SHP77 treated with DMSO at 0.1 percent for 48 hours (cell line): ENCODE data around the gene HMGN4.
"Not testable (repeated sequence)": the region's sequence is repeated elsewhere in the genome, so short reads cannot be mapped to it uniquely, and the experiment has no call there.

Experiments used
- DNase-seq: peaks from one replicate; lab custom pipeline; 2025; lab: John Stamatoyannopoulos, UW

HMGN4 gene

GRCh38 chr6:26522486-26523228 lies 15.5 kb upstream of the HMGN4 start:
- DNase-seq, result not testable (repeated sequence)

- not testable (repeated sequence) for DNase-seq
Measured at GRCh38 chr6:26524314-26524713, 13.9 kb upstream of the HMGN4 start.

DNA sequence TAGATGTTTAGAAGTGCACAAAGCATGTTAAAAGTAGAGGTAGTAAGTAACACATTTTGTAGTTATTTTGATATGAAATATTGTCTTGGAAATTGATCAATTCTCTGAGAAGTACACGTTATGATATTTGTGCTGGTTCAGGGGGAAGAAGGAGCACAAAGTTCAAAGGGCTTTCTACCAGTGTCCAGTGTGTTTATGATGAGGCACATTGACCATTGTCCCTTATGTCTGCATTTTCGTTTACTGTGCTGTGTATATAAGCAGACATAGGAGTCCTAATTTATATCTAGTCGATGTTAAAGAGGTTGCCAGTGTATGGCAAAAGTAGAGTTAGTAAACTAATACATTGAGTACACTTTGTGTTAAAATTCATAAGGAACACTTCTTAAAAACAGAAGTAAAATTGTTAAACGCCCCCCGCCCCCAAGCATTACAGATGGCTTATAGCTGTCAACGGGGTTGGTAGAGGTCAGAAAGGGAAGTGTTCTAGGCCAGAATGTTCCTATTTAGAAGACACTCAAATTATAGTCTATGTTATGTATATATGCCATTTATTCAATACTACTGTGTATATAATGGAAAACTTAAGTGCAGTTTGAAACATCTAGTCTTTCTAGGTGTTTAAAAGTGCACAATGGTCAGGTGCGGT lies 13.3 kb upstream of the HMGN4 start:
- DNase-seq, result no peak

GRCh38 chr6:26525838-26526237 lies 12.3 kb upstream of the HMGN4 start:
- no peak for DNase-seq

- no peak for DNase-seq
Measured at GRCh38 chr6:26526928-26527327, 11.2 kb upstream of the HMGN4 start.

GRCh38 chr6:26530203-26530602 lies 8.0 kb upstream of the HMGN4 start:
- DNase-seq, result no peak

GRCh38 chr6:26531897-26532296 lies 6.3 kb upstream of the HMGN4 start:
- no peak for DNase-seq

GRCh38 chr6:26532699-26533531 lies 5.3 kb upstream of the HMGN4 start:
- DNase-seq, result peak; percentile 76

GRCh38 chr6:26533532-26533931 lies 4.6 kb upstream of the HMGN4 start:
- no peak for DNase-seq

DNA sequence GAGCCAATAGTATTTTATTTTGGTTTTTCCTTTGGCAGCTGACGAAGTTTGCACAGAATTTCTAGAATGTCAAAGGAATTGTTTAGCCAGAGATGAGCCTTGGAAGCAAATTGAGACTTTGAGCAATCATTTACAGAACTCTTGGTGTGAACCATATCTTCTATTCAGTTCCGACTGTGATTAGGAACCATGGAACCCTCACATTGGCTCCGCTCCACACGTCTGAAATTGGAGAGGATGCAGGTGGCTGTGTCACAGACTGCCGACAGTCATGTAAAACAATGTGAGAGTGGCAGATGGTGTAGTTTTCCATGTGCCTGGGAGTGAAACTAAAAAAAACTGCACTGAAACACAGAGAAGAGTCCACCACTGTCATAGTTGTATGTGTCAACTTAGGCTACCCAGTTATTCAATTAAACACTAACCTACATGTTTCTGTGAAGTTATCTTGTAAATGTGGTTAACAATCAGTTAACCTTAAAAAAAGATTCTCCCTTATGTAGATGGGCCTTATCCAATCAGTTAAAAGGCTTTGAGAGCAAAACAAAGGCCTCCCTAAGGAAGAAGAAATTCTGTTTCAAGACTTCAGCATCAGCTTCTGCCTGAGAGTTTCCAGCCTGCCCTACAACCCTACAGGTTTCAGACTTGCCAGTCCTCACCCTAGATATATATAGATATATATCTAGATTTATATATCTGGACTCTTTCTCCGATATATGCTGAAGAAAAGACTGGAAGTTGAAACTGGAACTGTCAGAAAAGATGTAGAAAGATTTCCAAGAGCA lies 3.3 kb upstream of the HMGN4 start:
- DNase-seq, result peak; percentile 66

DNA sequence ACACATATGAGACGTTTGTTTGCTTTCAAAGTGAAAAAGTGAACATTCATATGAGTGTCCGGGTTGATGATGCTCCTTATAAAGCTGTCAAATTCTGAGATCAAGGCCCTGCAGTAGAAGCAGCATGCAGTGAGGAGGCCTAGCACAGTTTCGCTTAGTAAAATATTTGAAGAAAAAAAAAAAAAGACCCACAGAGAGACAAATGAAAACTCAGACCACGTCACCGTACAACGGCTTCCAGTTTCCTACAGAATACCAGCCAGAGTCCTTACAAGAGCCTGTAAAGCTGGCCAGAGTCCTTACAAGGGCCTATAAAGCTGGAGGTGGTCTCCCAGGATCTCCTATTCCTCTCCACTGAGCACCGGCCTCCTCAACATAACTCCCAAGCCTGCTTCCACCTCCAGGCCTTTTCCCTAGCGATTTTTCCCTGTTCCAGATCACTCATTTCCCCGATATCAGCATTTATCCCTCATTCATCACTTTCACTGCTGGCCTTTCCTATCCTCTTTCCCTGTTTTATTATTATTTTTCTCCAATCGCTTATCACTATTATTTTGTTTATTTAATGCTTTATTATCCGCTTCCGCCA lies 1.5 kb upstream of the HMGN4 start:
- peak; percentile 46 for DNase-seq

GRCh38 chr6:26537160-26537845 lies 863 bp upstream of the HMGN4 start:
- peak; percentile 83 for DNase-seq

DNA sequence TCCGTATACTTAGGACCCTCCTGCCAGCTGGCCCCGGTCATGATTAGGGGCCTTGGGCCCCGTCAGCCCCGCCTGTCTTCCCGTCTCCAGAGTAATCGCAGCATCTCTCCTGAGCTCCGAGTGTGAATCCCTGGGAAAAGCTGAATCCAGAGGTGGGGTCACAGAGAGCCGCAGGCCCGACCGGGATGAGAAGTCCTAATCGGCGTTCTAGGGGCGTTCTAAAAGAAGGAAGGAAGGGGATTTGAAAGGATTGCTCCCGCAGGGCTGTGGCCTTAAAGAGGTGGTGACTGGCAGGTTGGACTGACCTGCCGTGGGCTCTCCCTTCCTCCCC lies 371 bp downstream of the HMGN4 start:
- DNase-seq, result no peak

DNA sequence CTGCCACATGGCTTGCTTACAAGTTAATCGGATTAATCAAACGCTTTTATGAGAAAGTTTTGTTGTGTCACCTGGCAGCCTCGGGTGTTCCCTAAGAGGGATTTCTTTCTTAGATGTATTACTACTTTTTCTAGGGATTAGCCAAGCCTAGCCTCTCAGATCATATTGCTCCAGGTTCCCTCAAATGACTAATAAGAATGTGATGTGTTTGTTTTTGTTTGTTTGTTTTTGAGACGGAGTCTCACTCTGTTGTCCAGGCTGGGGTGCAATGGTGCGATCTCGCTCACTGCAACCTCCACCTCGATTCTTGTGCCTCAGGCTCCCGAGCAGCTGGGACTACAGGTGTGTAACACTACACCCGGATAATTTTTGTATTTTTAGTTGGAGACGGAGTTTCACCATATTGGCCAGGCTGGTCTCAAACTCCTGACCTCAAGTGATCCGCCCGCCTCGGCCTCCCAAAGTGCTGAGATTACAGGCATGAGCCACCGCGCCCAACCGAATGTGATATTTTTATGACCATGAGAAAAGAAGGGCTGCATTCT lies 977 bp downstream of the HMGN4 start:
- no peak for DNase-seq

DNA sequence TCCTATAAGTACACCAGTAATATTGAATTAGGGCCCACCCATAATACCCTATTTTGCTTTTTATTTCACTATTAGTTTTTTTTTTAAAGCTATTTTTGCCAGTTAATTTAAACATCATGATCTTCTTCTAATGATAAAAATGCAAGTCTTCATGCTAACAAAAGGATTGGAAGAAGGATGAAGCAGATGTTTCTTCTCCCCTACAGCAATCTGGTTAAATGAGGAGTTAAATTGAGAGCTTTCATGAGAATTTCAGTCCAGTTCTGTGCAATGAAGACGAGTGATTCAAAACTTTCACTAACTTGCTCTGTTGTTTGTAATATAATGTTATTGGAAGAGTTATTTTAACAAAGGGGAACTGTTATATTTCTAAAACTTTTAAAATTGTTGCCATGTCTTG lies 3.4 kb downstream of the HMGN4 start:
- no peak for DNase-seq

DNA sequence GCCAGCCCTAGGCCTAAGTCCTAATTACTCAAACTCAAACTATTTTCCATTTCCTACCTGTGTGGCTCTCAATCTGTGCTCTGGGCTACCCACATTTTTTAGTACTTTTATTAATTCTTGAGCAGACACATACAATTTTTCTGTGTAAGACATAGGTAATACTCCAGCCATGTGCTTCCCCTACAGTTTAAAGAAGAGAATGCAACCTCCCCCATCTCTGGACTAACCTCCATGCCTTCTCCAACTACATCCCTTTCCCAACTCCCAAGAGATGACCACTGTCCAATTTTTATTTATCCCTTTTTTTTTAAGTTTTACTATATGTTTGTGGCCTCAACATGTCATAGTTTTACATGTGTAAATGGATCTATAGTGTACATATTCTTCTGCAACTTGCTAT lies 5.8 kb downstream of the HMGN4 start:
- no peak for DNase-seq

GRCh38 chr6:26544473-26544872 lies 6.3 kb downstream of the HMGN4 start:
- DNase-seq, result no peak

DNA sequence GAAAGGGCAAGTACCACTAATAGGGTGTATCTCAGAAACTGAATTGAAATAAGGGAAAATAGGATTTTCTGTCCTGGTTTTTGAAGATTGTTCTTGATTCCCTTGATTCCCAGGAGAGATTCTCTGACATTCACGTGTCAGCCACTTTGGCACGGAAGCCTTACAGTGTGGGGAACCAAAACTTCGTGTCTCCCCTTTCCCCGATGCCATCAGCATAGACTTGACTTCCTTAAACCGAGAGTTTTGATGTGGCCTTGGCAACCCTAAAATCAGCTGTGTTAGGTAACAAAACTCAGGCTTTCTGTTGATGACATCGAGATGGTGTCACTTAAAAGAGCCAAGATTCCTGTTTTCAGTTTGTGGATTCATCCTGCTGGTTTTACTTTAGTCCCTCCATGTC lies 7.5 kb downstream of the HMGN4 start:
- no peak for DNase-seq

DNA sequence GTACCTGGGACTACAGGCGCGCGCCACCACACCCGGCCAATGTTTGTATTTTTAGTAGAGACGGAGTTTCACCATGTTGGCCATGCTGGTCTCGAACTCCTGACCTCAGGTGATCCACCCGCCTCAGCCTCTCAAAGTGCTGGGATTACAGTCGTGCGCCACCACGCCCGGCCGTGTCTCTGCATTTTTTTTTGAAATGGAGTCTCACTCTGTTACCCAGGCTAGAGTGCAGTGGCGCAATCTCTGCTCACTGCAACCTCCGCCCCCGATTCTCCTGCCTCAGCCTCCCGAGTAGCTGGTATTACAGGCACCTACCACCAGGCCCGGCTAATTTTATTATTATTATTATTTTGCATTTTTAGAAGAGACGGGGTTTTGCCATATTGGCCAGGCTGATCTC lies 9.2 kb downstream of the HMGN4 start:
- DNase-seq, result not testable (repeated sequence)

- no peak for DNase-seq
Measured at GRCh38 chr6:26550250-26550993, 12.3 kb downstream of the HMGN4 start.
